ENCODE results near the gene SLC22A14.
A peak's percentile ranks its signal among the peaks of the same experiment; 100 is the strongest.

SLC22A14 gene

DNA sequence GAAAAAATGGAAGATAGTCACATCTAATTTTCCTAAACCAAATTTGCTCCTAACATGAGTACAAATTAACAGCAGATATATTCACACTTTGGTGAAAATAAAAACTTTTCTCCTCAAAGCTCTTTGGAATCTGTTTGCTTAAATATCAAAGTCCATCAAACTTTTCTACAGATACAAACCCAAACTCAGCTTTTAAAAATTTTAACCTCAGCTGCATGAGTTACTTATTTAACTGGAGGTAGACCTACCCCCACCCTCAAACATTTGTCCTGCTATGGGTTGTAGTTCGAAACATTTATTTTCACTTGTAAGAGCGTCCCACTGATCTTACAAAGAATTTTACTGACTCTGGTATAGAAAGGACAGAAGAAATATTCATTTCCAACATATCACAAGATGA, 55.6 kb downstream of the SLC22A14 start:
- in situ Hi-C loops (cut with HindIII; ENCODE audit: low sequenced_read_pairs): no loop called here
- TF ChIP-seq, protein P1, sequence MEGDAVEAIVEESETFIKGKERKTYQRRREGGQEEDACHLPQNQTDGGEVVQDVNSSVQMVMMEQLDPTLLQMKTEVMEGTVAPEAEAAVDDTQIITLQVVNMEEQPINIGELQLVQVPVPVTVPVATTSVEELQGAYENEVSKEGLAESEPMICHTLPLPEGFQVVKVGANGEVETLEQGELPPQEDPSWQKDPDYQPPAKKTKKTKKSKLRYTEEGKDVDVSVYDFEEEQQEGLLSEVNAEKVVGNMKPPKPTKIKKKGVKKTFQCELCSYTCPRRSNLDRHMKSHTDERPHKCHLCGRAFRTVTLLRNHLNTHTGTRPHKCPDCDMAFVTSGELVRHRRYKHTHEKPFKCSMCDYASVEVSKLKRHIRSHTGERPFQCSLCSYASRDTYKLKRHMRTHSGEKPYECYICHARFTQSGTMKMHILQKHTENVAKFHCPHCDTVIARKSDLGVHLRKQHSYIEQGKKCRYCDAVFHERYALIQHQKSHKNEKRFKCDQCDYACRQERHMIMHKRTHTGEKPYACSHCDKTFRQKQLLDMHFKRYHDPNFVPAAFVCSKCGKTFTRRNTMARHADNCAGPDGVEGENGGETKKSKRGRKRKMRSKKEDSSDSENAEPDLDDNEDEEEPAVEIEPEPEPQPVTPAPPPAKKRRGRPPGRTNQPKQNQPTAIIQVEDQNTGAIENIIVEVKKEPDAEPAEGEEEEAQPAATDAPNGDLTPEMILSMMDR (IDR thresholded peaks at IDR 0.05; ENCODE audit: low read depth, low read length, missing control alignments): no peak
- H3K4me3 ChIP-seq (ENCODE audit: low read depth, low read length): no peak overlapping the region
- no peak for DNase-seq (ENCODE audit: low read depth)

DNA sequence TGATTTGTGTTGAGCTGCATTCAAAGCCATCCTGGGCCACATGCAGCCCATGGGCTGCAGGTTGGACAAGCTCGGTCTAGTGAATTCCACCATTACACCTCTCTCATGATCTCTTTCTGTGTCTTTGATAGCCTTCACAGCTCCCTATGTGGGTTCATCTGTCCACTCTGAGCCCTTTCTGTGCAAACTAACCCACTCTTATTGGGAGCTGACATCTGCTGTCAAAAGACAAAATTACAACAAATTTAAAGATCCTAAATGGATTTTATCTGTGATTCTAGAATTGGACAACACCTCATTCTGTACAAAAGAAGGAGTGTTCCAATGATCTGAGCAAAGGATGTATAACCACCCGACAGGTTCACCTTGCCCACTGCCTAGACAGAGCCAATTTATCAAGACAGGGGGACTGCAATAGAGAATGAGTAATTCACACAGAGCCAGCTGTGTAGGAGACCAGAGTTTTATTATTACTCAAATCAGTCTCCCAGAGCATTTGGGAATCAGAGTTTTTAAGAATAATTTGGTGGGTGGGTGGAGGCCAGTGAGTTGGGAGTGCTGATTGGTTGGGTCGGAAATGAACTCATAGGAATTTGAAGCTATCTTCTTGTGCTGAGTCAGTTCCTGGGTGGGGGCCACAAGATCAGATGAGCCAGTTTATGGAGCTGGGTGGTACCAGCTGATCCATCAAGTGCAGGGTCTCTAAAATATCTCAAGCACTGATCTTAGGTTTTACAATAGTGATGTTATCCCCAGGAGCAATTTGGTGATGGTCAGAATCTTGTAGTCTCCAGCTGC, 61.9 kb downstream of the SLC22A14 start:
- in situ Hi-C loops (cut with HindIII; ENCODE audit: low sequenced_read_pairs): no loop called here
- H3K4me3 ChIP-seq (ENCODE audit: low read depth, low read length): no peak overlapping the region
- TF ChIP-seq, protein P1 (IDR thresholded peaks at IDR 0.05; ENCODE audit: low read depth, low read length, missing control alignments): no peak
- DNase-seq (ENCODE audit: low read depth): no peak

DNA sequence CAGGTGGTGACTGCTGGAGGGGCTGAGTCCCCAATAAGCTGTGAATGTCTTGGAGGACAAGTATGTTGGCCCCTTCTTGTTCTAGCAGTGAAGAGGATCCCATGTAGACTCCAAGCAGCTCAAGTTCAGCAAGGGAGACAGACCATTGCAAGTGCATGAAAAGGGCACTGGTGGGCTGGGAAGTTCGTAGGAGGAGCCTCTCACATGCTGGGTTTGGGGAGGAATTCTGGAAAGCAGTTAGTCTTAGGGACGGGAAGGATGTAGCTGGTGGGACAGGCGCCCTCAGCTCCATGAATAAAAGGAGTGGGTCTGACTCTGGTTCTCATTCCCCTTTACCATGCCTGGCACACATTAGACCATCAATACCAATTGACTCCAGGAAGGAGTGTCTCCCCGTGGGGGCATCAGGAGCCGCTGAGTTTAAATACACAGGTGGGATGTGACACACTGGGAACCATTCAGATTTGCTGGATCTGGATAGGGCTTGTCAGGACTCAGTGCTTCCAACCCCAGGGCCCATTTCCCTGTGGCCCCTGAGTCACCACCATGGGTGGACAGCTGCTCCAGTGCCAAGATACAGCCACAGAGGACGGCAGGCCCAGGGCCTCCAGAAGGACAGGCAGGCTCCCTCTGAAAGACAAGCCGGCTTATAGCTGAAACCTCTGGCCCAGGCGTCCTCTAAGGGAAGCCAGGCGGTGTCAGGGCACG, 63.9 kb downstream of the SLC22A14 start:
- no peak for DNase-seq (ENCODE audit: low read depth)
- TF ChIP-seq, protein P1 (IDR thresholded peaks at IDR 0.05; ENCODE audit: low read depth, low read length, missing control alignments): no peak
- H3K4me3 ChIP-seq (ENCODE audit: low read depth, low read length): peak overlapping the region; percentile 66
- in situ Hi-C loops (cut with HindIII; ENCODE audit: low sequenced_read_pairs): no loop called here

DNA sequence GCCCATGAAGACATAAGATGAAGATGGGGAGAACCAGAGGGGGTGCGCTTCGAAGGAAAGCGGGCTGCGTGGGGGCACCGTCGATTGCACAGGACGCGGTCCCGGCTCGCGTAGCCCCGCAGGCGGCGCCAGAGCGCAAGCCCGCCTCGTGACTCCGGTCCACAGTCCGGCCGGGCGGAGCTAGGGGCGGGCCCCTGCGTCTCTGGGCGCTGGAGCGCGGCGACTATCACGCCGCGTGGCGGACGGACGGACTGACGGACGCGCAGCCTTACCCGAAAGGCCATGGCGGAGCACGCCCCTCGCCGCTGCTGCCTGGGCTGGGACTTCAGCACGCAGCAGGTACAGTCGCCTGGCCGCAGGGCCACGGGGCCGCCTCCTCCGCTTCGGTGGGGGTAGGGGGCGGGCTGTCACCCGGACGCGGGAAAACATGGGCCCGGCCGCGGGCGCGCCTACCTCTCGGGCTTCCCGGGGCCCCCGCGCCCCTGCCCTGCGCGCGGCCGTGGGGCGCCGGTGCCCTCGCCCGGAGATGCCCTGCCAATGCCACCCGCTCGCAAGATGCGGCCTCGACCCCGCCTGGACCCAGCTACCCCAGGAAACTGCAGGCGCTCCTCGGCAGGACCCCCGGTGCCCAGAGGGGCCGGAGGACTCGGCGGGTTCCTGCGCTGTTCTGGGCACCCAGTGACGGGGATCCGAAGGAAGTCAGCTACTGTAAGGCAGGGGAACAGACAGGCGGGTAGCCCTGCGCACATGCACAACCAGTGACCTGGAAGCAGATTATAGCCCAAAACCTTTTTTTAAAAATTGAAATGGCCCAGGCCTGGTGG, 64.7 kb downstream of the SLC22A14 start, which contains the start of gene XYLB:
XYLB (plus strand) TSS at position 199 of the 824 bp plus-strand sequence; CDS start at position 283, 84 bp downstream.
- DNase-seq (ENCODE audit: low read depth): peak; percentile 36
- TF ChIP-seq, protein P1 (IDR thresholded peaks at IDR 0.05; ENCODE audit: low read depth, low read length, missing control alignments): peak; percentile 85
- in situ Hi-C loops (cut with HindIII; ENCODE audit: low sequenced_read_pairs): no loop called here
- peak within 1 kb of the TSS; percentile 66 for H3K4me3 ChIP-seq (ENCODE audit: low read depth, low read length)

DNA sequence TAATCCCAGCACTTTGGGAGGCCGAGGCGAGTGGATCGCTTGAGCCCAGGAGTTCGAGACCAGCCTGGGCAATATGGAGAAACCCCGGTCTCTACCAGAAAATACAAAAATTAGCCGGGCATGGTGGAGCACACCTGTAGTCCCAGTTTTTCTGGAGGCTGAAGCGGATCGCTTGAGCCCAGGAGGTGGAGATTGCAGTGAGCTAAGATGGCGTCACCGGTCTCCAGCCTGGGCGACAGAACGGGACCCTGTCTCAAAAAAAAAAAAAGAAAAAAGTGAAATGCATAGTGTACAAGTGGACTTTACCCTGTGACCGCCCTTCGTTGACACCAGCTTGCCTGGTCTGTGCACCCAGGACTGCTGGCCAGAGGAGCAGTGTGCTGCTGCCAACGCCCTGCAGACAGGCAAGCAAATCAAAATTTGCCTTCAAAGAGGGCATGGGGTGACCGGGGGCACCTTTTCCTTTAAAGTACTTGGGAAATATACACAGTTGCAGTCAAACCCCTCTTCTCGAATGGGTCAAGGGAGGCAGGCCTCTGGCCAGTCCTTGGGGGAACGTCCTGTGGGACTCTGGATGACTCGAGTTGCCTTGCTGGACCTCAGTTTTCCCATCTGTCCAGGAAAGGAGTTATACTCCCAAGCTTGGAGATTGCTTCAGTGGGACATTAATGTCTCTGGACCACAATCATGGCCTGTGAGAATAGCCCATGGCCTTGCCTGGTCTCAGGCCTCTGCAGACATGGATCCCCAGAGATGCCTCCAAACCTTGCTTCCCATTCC, 65.5 kb downstream of the SLC22A14 start:
- H3K4me3 ChIP-seq (ENCODE audit: low read depth, low read length): peak overlapping the region; percentile 66
- in situ Hi-C loops (cut with HindIII; ENCODE audit: low sequenced_read_pairs): no loop called here
- no peak for DNase-seq (ENCODE audit: low read depth)
- TF ChIP-seq, protein P1 (IDR thresholded peaks at IDR 0.05; ENCODE audit: low read depth, low read length, missing control alignments): no peak

All from astrocyte of the cerebellum (primary cell).